Right lobe of liver (tissue), 6 donors: ENCODE data around the gene GGT7. TPM values are rescaled to one million over a fixed set of nuclear protein-coding genes. Genes with fewer than 3 reads are reported as not detected.
"Not testable (repeated sequence)": the region's sequence is repeated elsewhere in the genome, so short reads cannot be mapped to it uniquely, and the experiment has no call there.

ENCODE experiments used
- ATAC-seq, 4 donors: fragments of 200-7000 bp; cut with Tn5 transposase; one replicate each; pipeline ENCODE4 v1.9.1; 2020; ENCODE audit warnings: mild to moderate bottlenecking in 4 of 4, moderate library complexity in 4 of 4
- DNase-seq, 3 donors: peaks; one replicate each; pipeline ENCODE4 v3.0.0-alpha.2; 2020
- H3K27ac ChIP-seq, 3 donors: fragments of 200-600 bp; one replicate each; pipeline ENCODE4 v1.8.0; 2022
- H3K27me3 ChIP-seq, 2 donors: fragments of 200-600 bp; one replicate each; pipeline ENCODE4 v1.8.0; 2022
- H3K36me3 ChIP-seq, 4 donors: fragments of 200-600 bp; sonication (generic) in 1 of 4; one replicate each; pipeline versions ENCODE4 v1.5.1 to v1.8.0; 2017 to 2022; ENCODE audit warnings: control low read depth in 1 of 4
- H3K4me1 ChIP-seq, 4 donors: fragments of 200-600 bp; sonication (generic) in 1 of 4; one replicate each; pipeline versions ENCODE4 v1.5.1 to v1.8.0; 2017 to 2022; ENCODE audit warnings: control low read depth in 1 of 4
- H3K4me3 ChIP-seq, 3 donors: fragments of 200-600 bp; one replicate each; pipeline ENCODE4 v1.8.0; 2022
- H3K9me3 ChIP-seq, 4 donors: fragments of 200-600 bp; sonication (generic) in 1 of 4; one replicate each; pipeline versions ENCODE4 v1.5.1 to v1.8.0; 2017 to 2022; ENCODE audit warnings: control low read depth in 1 of 4
- CTCF ChIP-seq, 4 donors: fragments of 200-600 bp in 3 of 4; fragments of 450-650 bp in 1 of 4; IDR thresholded peaks; one replicate each; pipeline versions ENCODE4 v1.5.1 to v1.8.0; 2016 to 2022; ENCODE audit warnings: antibody characterized with exemption in 4 of 4, mild to moderate bottlenecking in 2 of 4
- POLR2A ChIP-seq: fragments of 450-650 bp; IDR thresholded peaks from one replicate; pipeline ENCODE4 v1.6.1; 2017; ENCODE audit warnings: antibody characterized with exemption, mild to moderate bottlenecking
- WGBS: methylation state at CpG from one replicate; pipeline ENCODE4 v1.1.6; 2018; ENCODE audit warnings: low coverage, low lambda C conversion rate; ENCODE audit not compliant: insufficient coverage; ENCODE audit errors: missing lambda C conversion rate; 5-methylcytosine and 5-hydroxymethylcytosine counted together
- intact Hi-C, 2 donors: fragments of 100-400 bp; cut with DNase I; formaldehyde crosslinking; loops; one replicate each; pipeline versions ENCODE4 v1.11.2 to v1.14.1; 2022
- total RNA-seq, 6 experiments: library from RNA; depleted of rRNA in 2 of 6; stranded (reverse); fragments of >200 nt in 2 of 6; fragmentation: NEBNext Ultra II Directional in 3 of 6; extraction: Animal tissue kit (Norgen Biotek cat#: 25700) in 3 of 6; gene quantifications; one replicate each; pipeline versions ENCODE4 v1.1.0 to v1.2.4, GENCODE V29; 2016 to 2023
- donor health status: DM: no; HTN: yes; CAD: no.
- donor health status: DM: no; HTN: no; CAD: no.
- donor health status: DM: no; HTN: no; CAD: no.
- donor health status: DM: no; HTN: yes; CAD: no.
- donor health status: DM: no; HTN: yes; CAD: no.

The GGT7 gene
- total RNA-seq, 6 experiments from 2014 or later, result 4.8 to 13.3 (median 9.4) TPM

- DNase-seq, result no peak
- 79% methylated on average over 1 of the region's 1 CpG for WGBS
- no peak for ATAC-seq
Observed at GRCh38 chr20:34884260-34884659, 11.6 kb upstream of the GGT7 start.

GRCh38 chr20:34883809-34884208 lies 11.2 kb upstream of the GGT7 start:
- no peaks in the 10 kb centered on the region for H3K27me3 ChIP-seq
- peaks cover 2 to 27% (median 5%) of the 10 kb centered on the region in 4 donors for H3K36me3 ChIP-seq
- no peak for TF ChIP-seq POLR2A
- TF ChIP-seq CTCF (IDR thresholded peaks at IDR 0.05), result no peak
- intact Hi-C loops, result no loop called here
- DNase-seq (no peak), ATAC-seq (no peak)
- H3K9me3 ChIP-seq, result no peaks in the 10 kb centered on the region
- H3K4me1 ChIP-seq, result peaks cover 0 to 31% (median 13%) of the 10 kb centered on the region in 4 donors
- H3K27ac ChIP-seq, result no peak overlapping the region
- 90% methylated on average over 4 of the region's 4 CpGs for WGBS
- H3K4me3 ChIP-seq, result no peak overlapping the region

More at GRCh38 chr20:34884260-34884659, 11.6 kb upstream of the GGT7 start:
- intact Hi-C loops, result no loop called here
- Histone ChIP-seq H3K9me3 (no peaks in the 10 kb centered on the region), H3K27me3 (no peaks in the 10 kb centered on the region), H3K27ac (no peak overlapping the region), H3K4me1 (peaks cover 0 to 31% (median 13%) of the 10 kb centered on the region in 4 donors), H3K36me3 (peaks cover 2 to 27% (median 5%) of the 10 kb centered on the region in 4 donors), H3K4me3 (no peak overlapping the region)
- TF ChIP-seq CTCF (IDR thresholded peaks at IDR 0.05) (no peak), POLR2A (no peak)

- Histone ChIP-seq H3K4me1 (peaks cover 0 to 33% (median 13%) of the 10 kb centered on the region in 4 donors), H3K27ac (no peak overlapping the region), H3K9me3 (no peaks in the 10 kb centered on the region), H3K27me3 (no peaks in the 10 kb centered on the region), H3K4me3 (no peak overlapping the region), H3K36me3 (peaks cover 2 to 27% (median 5%) of the 10 kb centered on the region in 4 donors)
- TF ChIP-seq POLR2A (no peak), CTCF (IDR thresholded peaks at IDR 0.05) (no peak)
- no peak for DNase-seq
- ATAC-seq, result no peak
- intact Hi-C loops, result no loop called here
Observed at GRCh38 chr20:34883087-34883688, 10.5 kb upstream of the GGT7 start.

- ATAC-seq, result no peak
- peaks cover 0 to 37% (median 13%) of the 10 kb centered on the region in 4 donors for H3K4me1 ChIP-seq
- intact Hi-C loops, result no loop called here
- H3K36me3 ChIP-seq, result peaks cover 2 to 27% (median 5%) of the 10 kb centered on the region in 4 donors
- TF ChIP-seq CTCF (IDR thresholded peaks at IDR 0.05) (no peak), POLR2A (no peak)
- no peaks in the 10 kb centered on the region for H3K27me3 ChIP-seq
- no peak overlapping the region for H3K4me3 ChIP-seq
- no peak for DNase-seq
- 40% methylated on average over 2 of the region's 2 CpGs for WGBS
- no peak overlapping the region for H3K27ac ChIP-seq
- H3K9me3 ChIP-seq, result no peaks in the 10 kb centered on the region
Observed at GRCh38 chr20:34881689-34882088, 9.0 kb upstream of the GGT7 start.

GRCh38 chr20:34880971-34881370 lies 8.3 kb upstream of the GGT7 start:
- Histone ChIP-seq H3K36me3 (peaks cover 2 to 27% (median 5%) of the 10 kb centered on the region in 4 donors), H3K4me1 (peaks cover 0 to 30% (median 9%) of the 10 kb centered on the region in 4 donors)
- H3K4me3 ChIP-seq, H3K27me3 ChIP-seq, H3K27ac ChIP-seq, H3K9me3 ChIP-seq, ATAC-seq, intact Hi-C loops, DNase-seq: not testable (repeated sequence)
- 62% methylated on average over 6 of the region's 7 CpGs for WGBS
